Keratinocyte (primary cell): Measurements from ENCODE around the gene NHSL2.

Experiments
- CTCF ChIP-seq, 3 experiments: IDR thresholded peaks in 1 of 3; conservative IDR thresholded peaks in 1 of 3; optimal IDR thresholded peaks in 1 of 3; 2 replicates in 2 of 3; 3 replicates in 1 of 3; pipeline versions ENCODE3 to v1.5.1; 2011; ENCODE audit warnings: low read length in 3 of 3, mild to moderate bottlenecking in 3 of 3, moderate library complexity in 2 of 3, control low read depth in 1 of 3, inconsistent platforms in 1 of 3; ENCODE audit not compliant: insufficient read depth in 2 of 3; ENCODE audit errors: extremely low read depth in 1 of 3
- EZH2 ChIP-seq: IDR thresholded peaks from one replicate; pipeline ENCODE4 v1.6.1; 2012; ENCODE audit warnings: inconsistent platforms, mild to moderate bottlenecking, low read length, moderate library complexity

- TF ChIP-seq CTCF (optimal IDR thresholded peaks at IDR 0.05 in 1 of 3, IDR thresholded peaks at IDR 0.05 in 1 of 3, conservative IDR thresholded peaks at IDR 0.05 in 1 of 3; ENCODE audit: extremely low read depth in 1 of 3, insufficient read depth in 2 of 3, low read length in 3 of 3) = no peak
- no peak for TF ChIP-seq EZH2
These were observed 231.6 kb downstream of the NHSL2 start for GRCh38 chrX:72142094-72142793.
